Tongue (tissue), 2 donors: ENCODE data around the gene PPFIA2. TPM values are rescaled to one million over a fixed set of nuclear protein-coding genes. Genes with fewer than 3 reads are reported as not detected.

Experiments
- DNase-seq: peaks from one replicate; pipeline ENCODE4 v3.0.0-alpha.2; 2015
- total RNA-seq: library from RNA; depleted of rRNA; stranded (reverse); fragments of >200 nt; gene quantifications from one replicate; pipeline ENCODE4 v1.2.3, GENCODE V29; 2014

Gene PPFIA2
- total RNA-seq, result 3.1 TPM

DNA sequence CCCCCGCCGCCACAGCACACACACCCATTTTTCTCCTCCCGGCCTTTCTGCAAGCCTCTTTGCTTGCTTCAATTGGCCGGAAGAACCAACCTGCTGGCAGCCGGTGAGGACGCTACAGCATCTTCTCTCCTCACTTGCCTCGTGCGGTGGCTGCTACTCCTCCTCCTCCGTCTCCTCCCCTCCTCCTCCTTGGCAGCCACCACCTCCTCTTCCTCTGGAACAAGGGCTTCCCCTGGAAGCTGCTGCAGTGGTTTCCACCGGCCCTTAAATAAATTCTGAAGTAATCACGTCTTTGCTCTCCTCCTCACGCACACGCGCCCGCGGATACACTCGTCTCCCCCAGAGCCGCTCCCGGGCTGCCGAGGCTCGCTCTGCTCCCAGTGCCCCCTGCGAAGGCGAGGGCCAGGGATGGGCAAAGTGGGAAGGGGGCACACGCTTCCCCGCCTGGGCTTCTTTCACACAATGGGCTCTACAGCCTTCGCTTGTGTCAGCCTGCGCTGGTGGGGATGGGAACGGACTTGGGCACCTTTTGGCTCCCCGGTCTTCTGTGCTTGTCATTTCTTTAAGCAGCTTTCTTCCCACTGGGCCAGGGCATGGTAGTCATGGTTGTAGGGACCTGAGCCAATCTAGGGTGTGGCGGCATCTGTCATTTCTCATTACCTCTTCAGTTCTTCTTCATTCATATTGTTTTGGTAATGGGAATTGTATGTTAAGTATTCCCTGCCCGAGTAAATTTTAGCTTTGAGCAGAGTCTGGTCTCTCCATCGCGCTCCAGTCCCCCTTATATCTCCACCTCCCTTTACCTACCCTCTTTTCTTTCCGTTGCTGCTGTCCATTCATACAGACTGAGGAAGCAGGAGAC, at the start of gene PPFIA2:
PPFIA2 (minus strand) TSS at position 161 of the 862 bp plus-strand sequence.
- DNase-seq, result peak; percentile 70

DNA sequence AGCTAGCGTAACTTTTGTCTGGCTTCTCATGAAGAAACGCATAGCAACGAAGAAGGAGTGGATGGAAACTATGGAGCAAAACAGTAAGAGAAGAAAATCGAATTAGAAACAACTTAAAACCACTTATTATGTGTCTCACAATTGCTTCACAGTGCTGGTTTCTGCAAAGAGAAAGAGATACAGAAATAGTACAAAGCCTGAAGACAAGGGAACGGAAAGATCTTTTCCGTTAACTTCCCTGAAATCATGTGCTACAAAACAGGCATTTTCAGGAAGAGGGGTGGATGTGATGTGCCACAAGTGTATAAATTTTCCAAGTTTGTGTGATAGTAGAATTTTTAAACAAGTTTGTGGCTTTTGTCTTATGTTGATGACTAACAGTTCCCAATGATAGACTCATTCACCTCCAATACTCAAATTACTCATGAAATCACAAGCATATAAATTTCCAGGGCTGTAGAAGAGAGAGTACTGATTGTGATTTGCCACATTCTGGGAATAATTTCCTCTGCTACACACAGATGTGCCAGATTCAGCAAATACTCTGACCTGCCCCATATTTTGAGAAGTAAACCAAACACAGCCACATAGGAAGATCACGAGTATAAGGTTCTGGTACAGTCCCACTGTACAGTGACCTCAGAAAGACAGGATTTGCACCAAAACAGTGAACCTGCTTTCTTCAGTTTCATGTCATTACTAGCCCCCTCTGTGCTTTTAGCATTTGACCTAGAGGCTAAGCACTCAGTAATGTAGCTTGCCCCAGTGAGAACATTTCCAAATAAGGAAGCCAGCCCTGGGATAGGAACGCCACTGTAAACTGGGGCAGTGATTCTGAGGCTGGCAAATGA, 41.4 kb upstream of the PPFIA2 start:
- DNase-seq, result no peak

DNA sequence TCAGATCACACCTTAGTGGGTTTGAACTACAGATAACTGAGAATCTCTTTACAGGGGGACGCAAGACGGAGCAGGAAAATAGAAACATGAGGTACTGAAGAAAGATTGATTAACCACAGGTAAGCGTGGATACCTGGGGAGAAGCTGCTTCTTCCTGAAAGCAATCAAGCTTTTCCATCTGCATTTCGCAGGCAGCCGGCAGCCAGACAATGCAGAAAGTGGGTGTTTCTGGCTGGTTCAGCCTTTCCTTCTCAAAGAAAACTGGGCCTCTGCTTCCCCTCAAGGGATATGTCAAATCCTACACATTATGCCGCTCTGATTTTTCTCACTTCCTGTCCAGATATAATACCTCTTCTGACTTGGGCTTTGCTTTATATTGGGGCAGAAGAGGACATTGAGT, 39.1 kb upstream of the PPFIA2 start:
- DNase-seq, result no peak

DNA sequence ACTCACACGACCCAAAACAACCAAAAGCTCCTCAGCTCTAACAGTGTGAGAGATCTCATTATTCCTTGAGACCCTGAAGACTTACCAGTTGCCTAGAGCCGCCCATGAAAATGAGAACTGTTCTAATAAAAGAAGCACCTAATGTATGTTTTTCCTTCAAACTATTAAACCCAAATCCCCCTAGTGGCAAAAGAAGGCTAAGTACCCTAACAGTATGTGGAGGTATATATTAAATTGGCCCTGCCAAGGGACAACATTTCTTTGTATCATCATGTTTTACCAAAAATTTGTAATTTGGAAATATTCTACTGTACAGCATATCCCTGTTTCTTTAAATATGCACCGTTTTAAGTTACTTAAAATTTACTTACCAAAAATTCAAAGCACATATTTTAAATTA, 38.0 kb upstream of the PPFIA2 start:
- DNase-seq, result peak; percentile 4

DNA sequence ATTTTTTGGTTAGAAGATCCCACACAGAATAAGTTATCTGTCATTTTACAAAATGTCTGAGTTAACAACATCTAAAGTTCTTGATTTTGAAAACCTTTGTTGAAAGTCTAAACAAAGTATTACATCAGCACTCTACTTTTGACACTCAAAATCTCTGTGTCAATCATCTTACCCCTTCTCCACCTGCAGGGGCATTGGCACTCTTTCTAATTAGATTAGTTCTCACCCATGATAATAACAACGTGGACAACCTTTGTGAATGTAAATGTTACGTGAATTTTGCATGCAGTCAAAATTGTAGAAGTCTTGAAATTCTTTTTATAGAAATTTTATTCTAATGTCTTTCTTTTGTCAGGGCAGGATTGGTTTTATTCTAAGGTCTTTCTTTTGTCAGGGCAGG, 33.5 kb upstream of the PPFIA2 start:
- no peak for DNase-seq

DNA sequence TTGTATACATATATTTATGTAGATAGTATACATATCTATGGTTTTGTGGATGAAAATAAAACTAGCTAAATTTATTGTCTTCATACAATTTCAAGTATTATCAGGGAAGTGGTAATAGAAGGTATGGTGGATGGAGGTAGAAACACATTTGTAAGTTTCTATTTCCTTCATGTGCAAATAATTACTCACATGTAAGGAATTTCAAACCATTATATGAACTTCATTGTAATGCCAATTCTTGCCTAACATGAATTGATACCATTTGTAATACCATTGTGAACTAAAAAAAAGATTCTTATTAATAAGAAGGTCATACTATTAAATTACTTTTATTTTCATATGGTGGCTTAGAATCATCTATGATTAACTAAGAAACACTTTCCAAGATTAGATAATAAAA, 20.1 kb upstream of the PPFIA2 start:
- no peak for DNase-seq

DNA sequence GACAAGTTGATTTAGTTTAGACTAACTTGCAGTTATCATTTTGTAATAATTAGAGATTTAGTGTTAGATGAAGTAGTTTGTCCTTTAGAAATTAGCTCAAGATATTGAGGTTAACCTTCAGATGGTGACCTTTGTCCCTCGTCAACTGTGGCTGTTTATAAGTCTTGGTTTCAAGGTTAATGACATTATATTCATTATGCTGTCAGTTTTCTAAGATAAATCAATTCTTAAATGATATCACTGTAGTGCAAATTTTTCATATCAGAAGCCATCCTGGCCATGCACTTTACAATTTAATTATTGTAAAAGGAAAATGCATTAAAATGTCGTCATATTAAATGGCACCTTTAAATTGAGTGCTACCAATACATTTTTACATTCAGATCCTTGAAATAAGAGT, 19.6 kb upstream of the PPFIA2 start:
- DNase-seq, result no peak

DNA sequence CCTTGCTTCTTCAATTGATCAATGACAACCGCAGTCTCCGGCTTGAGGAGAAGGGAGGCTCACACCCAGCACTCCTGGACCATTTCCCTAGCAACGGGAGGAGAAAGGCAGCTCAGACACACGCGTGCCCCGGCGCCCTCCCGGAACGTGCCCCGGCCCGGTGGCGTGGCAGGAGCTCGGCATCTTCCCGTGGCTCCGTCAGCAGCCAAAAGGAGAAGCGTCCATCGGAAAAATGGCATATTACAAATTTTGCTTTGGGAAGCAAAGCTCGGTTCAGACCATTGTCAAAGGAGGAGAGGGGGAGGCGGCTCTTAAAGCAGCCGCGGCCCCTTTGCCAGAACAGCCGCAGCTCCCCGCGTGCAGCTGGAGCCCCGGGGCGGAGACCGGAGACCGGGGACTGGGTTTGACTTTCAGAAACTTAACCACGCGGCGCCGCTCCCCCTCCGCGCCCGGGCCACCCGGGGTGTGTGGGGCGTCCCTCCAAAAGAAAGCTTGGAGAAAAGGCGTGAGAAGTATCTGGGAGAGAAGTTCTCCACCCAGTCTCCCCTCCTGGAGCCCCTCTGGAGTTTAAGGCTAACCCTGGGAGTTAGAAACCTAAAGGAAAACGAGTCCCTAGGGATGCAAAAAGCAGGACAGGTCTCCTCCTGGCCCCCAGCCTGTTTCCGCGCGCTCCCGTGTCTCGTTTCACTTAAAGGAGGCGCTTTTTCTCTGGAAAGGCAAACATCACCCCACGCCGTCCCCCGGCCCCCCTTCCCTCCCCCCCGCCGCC, 545 bp downstream of the PPFIA2 start:
- peak; percentile 72 for DNase-seq

DNA sequence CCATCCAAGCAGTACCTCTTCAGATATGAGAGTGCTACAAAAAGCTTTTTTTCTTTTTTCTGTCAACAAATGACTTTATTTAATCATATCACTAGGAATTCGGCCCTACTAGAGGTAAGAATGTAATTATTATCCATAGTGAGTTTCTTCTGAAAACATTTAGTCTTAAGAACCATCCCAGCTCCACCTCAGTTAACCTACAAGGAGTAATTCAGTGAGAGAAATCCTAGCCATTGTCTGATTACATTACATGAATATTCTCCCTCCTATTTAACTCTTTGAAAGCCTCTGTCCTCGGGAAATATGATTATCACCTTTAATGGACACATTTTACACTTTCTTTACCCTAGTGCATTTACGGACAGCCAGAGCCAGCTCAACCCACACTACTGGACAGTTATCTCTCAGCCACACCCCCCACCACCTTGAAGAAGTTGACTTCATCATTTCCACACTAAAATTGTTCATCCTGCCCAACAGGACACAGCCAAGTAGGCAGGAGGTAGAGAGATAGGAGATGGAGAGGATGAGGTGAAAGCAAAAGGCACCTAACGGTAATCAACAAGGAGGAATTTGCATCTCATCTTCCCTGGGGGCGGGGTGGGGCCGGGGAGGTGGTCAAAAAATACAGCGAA, 1.3 kb downstream of the PPFIA2 start:
- no peak for DNase-seq

DNA sequence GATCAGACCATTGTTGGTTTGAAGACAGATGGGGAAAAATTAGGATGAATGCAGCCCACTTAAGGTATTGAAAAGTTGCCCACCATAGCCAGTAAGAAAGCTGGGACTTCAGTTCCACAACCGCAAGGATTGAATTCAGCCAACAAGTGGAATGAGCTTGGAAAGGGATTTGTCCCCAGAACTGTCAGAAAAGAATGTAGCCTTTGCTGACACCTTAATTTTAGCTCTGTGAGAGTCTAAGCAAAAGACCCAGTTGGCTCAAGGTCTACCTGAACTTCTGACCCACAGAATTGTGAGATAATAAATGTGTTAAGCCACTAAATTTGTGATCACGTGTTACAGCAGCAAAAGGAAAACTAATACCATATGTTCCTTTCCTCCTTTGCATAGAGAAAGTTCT, 29.4 kb downstream of the PPFIA2 start:
- DNase-seq, result no peak

DNA sequence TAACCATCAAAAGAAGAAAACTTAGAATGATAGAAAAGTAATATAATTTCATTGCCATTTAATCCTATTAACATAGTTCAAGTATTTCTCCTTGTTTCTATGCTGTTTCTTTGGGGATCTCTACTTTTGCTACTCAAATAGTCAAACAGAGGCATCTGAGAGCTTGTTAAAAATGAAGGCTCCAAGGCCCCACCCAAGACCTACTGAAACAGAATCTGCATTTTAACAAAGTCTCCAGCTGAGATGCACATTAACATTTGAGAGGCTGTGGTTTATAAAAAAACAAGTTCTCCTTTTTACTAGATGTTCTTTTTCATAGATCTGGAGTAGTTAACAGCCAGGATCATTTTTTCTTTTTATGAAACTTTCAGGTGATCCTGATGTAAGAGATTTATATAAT, 31.8 kb downstream of the PPFIA2 start:
- no peak for DNase-seq

DNA sequence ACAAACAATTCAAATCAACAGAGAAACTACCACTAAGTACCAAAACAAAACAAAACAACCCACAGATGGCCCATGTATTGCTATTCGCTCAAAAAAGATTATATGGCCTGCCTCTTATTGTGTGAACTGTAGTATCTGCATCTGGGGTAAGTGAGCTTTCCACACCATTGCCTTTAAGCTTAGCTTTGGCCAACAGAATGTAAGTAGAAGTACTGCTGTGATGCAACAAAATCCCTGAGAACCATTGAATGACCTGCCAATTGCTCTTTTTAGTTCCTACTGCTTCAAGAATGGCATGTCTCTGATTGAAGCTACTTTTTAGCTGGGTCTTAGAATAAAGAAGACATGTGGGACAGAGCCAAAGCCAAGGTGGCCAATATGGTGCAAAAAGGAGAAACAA, 32.5 kb downstream of the PPFIA2 start:
- no peak for DNase-seq

DNA sequence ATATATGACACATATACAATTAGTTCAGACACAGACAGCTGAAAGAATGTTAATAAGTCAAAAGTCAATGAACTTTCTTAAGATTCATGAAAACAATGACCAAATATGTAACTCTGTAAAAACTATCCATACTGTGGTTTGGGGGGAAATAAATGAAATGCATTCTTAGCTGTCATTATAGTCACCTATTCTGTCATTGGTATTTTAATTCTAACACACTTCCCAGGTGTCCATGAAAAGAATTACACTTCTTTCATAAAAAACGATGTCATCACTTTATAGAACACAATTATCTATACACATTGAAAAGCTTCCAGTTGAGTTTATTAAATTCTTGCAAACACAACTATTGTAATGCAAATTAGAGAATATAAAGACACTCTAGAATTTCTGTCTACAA, 35.8 kb downstream of the PPFIA2 start:
- DNase-seq, result no peak

DNA sequence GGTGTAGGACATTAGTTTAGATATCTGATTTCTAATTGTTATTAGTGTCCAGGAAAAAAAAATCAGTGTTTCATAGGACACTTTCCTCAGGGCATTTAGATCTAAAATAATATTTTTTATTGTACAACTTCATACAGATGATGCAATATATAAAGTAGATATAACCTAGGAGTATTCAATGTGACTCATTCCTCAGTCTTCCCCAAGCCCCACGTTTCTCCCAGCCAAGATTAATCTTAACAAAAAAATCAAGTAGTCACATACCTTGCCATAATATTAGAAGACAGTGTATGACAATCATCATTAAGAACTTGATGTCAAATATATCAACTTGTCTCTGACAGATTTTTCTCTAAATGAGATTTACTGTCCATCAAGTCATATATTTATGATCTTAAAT, 37.1 kb downstream of the PPFIA2 start:
- DNase-seq, result no peak

DNA sequence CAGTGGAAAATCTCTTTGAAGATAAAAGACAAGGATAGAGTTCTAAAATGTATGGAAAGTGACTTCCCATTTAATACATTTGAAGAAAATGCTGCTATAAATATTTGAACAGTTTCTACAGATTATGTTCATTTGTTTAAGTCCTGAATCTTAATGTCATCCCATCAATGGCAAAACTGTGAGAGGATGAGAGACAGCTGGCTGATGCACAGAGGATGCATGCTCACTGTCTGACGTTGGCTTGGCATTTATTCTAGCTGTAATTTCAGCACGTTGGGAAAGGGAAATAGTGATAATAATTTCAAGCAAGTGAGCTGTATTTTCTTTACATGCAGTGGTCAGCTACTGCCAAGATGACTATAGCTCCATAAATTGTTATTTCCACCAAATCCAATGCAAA, 40.5 kb downstream of the PPFIA2 start:
- peak; percentile 1 for DNase-seq

DNA sequence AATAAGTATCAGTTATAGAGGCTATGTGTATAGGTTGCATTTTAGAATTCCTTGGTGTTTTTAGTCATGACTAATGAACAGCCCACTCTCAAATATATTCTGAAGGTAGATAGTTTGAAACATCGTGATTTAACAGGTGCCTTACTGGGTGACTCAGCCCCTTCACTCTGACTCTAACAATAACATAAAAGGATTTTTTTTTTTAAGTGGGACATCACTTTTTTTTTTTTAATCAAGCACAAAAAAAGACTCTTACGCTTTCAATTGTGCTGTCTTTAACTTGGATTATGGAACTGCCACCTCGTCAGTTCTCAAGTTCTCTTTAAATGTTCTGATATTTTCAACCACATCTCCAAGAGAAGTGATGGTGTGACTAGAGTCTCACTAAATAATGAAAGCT, 46.6 kb downstream of the PPFIA2 start:
- DNase-seq, result no peak

DNA sequence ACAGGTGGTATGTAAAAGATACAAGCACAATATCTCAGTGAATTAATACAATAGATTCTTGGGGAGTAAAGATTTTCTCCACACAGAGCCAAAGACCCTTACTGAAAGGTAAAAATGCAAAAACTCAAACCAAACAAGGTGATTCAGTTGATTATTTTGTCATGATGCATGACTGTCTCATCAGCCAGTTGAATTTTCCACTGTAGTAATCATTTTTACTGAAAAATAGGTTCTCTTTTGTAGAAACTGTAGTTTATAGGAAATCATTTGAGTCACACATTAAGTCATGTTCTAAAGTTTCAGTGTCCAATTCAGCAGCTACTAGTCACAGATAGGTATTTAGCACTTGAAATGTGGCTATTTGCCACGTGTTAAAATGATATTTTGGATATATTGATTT, 53.6 kb downstream of the PPFIA2 start:
- no peak for DNase-seq

DNA sequence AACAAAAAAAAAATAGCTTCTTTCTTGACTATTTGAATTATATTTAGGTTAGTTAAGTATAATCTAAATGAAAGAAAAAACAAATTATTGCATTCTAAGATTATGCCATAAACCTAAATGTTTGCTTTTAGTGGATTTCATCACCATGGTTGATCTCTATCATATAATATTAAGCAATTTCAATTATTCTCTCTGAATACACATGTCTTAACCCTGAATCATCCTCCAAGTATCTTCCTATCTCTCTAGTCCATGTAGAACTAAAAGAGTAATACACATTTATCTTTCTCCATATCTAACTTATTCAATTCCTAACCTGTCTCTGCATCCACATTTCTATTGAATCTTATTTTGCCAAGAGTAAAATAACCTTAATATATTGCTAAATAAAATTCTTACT, 59.6 kb downstream of the PPFIA2 start:
- no peak for DNase-seq

DNA sequence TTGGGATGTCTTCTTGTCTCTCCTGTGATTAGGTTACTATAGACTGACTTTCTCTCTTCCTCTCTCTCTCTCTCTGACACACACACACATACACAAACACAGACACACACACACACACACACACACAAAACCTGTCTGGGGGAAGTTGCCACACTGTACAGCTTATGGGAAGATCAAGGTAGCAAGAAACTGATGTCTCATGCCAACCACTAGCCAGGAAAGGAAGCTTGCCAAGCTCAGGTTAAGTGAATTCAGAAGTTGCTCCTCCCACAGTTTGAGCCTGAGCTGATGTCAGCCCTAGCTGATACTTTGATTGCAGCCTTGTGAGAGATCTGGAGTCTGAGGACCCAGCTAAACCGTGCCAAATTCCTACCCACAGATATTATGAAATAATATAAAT, 67.1 kb downstream of the PPFIA2 start:
- no peak for DNase-seq

DNA sequence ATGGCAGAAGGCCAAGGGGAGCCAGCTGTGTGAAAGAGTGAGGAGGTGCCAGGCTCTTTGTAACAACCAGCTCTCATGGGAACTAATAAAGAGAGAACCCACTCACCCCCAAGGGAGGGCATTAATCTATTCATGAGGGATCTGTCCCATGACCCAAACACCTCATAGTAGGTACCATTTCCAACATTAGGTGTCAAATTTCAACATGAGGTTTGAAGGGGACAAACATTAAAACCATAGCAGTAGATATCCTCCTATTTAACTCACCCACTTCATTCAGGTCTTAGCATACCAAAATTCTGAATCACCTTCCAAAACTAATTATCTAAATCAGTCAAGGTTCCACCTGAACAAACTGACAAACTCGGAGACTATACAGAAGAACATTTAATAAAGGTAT, 75.3 kb downstream of the PPFIA2 start:
- DNase-seq, result no peak

DNA sequence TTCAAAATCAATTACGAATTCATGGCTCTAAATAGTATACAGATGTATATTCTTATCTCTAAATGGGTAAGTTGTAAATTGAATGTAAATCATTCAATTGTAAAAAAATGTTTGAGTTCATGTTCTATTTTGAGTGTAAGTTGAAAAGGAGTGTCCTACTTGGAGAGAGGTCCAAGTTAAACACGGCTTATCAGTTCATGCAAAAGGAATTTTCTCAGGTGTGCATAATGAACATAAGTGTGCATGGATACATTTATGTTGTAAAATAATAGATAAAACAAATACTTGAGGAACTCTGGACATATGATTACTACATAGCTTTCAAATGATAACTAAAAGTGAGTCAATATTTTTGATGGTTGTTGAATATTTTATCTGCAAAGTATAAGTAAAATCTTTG, 79.5 kb downstream of the PPFIA2 start:
- no peak for DNase-seq

DNA sequence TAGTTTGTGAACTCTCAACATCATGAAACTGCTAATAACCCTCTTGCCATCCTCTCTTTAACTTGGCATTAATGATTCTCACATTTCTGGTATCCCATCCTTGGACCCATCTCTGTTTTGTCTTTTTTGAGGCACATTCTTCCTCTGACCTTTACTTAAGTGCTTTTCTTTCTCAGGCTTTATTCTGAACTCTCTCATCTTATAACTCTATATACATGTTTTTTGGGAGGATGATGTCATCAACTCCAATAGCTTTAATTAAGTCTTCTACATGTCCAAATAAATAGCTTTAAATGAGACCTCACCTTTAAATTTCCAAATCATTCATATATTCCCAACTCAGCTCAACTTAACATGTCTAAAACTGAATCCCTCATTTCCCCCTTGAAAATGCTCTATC, 88.4 kb downstream of the PPFIA2 start:
- DNase-seq, result no peak
